OCI-LY3 (cell line): ENCODE results near the gene TSC1.

Experiments used
- CTCF ChIP-seq: fragments of 200-600, 300-600 bp; sonication (generic); IDR thresholded peaks from 2 replicates; pipeline ENCODE4 v1.5.1; 2014; ENCODE audit warnings: antibody characterized with exemption, low read length, low read depth
- EZH2phosphoT487 ChIP-seq: fragments of 200-600 bp; shearing (Covaris generic); IDR thresholded peaks from 2 replicates; pipeline ENCODE4 v1.6.1; 2018; ENCODE audit warnings: antibody characterized with exemption, mixed run types, low read depth

DNA sequence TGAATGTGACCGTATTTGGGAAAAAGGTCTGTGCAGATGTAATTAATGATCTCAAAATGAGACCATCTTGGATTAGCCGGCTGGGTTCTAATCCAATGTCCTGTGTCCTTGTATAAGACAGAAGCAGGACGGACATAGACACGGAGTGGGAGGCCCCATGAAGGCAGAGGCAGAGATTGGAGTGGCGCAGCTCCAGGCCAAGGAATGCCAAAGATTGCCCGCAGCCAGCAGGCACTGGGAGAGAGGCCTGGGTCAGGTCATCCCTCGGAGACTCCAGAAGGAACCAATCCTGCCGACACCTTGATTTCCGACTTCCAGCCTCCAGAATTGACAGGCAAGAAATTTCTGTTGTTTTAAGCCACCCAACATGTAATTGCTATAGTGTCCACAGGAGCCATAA is 21.1 kb upstream of the TSC1 start:
- TF ChIP-seq CTCF, result no peak
- TF ChIP-seq EZH2phosphoT487, result no peak
